CD4-positive, alpha-beta T cell treated with Interleukin-2 at 100 ng/mL for 4 hours (primary cell): ENCODE results near the gene CRYBA4.
A peak's percentile ranks its signal among the peaks of the same experiment; 100 is the strongest.

Experiments
- DNase-seq: peaks from one replicate; pipeline ENCODE4 v3.0.0-alpha.2; 2020; ENCODE audit warnings: low spot score

CRYBA4 gene

GRCh38 chr22:26629988-26630761 lies 8.4 kb downstream of the CRYBA4 start:
- DNase-seq, result no peak

- no peak for DNase-seq
Observed at GRCh38 chr22:26631282-26631681, 9.5 kb downstream of the CRYBA4 start.

GRCh38 chr22:26632422-26633155 lies 10.8 kb downstream of the CRYBA4 start:
- DNase-seq, result no peak

GRCh38 chr22:26634189-26634588 lies 12.4 kb downstream of the CRYBA4 start:
- no peak for DNase-seq

- DNase-seq, result no peak
Observed at GRCh38 chr22:26635117-26635516, 13.4 kb downstream of the CRYBA4 start.

- DNase-seq, result no peak
Observed at GRCh38 chr22:26636296-26636695, 14.5 kb downstream of the CRYBA4 start.

- peak; percentile 91 for DNase-seq
Observed at GRCh38 chr22:26642465-26643417, 21.0 kb downstream of the CRYBA4 start.

- peak; percentile 50 for DNase-seq
Observed at GRCh38 chr22:26643418-26644100, 21.8 kb downstream of the CRYBA4 start.

GRCh38 chr22:26646158-26646557 lies 24.4 kb downstream of the CRYBA4 start:
- DNase-seq, result no peak

GRCh38 chr22:26648011-26648497 lies 26.3 kb downstream of the CRYBA4 start:
- peak; percentile 59 for DNase-seq

GRCh38 chr22:26648528-26649388 lies 27.0 kb downstream of the CRYBA4 start:
- peak; percentile 27 for DNase-seq

- DNase-seq, result no peak
Observed at GRCh38 chr22:26650722-26651421, 29.1 kb downstream of the CRYBA4 start.

GRCh38 chr22:26651815-26652214 lies 30.1 kb downstream of the CRYBA4 start:
- DNase-seq, result no peak

- peak; percentile 75 for DNase-seq
Observed at GRCh38 chr22:26656891-26657851, 35.4 kb downstream of the CRYBA4 start, which contains the start of gene MIAT. Gene MIAT, plus strand, starts transcription at chr22:26657588.

GRCh38 chr22:26658161-26658560 lies 36.4 kb downstream of the CRYBA4 start:
- peak; percentile 26 for DNase-seq

- DNase-seq, result peak; percentile 87
Observed at GRCh38 chr22:26658671-26659478, 37.1 kb downstream of the CRYBA4 start.

GRCh38 chr22:26660356-26660755 lies 38.6 kb downstream of the CRYBA4 start:
- DNase-seq, result no peak
